ENCODE results near the gene BRIP1. TPM values are rescaled to one million over a fixed set of nuclear protein-coding genes. Genes with fewer than 3 reads are reported as not detected.

BRIP1 gene
- total RNA-seq, 1 experiment from 2014 or later, result 30.2 TPM

GRCh38 chr17:61839300-61839786, 24.0 kb downstream of the BRIP1 start:
- DNase-seq (ENCODE audit: low spot score), result no peak
- intact Hi-C loops (cut with micrococcal nuclease; ENCODE audit: unreplicated experiment), result loop anchor here (5.0 kb wide), 1 partner anchor 422 kb away; no protein-coding TSS in a partner anchor
- CTCF ChIA-PET, result no interaction called here
- POLR2A ChIA-PET (ENCODE audit: low non-redundant PET), result no interaction called here
- Histone ChIP-seq H3K4me3 (ENCODE audit: low read depth, low read length, poor library complexity, severe bottlenecking) (no peak overlapping the region), H3K9me3 (ENCODE audit: low read depth, low read length, poor library complexity, severe bottlenecking) (no peaks in the 10 kb centered on the region), H3K36me3 (ENCODE audit: insufficient read depth, low read length, poor library complexity, severe bottlenecking) (peaks cover 20% of the 10 kb centered on the region), H3K4me1 (ENCODE audit: insufficient read depth, low read length, poor library complexity, severe bottlenecking) (no peaks in the 10 kb centered on the region), H3K27ac (ENCODE audit: low read depth, low read length, poor library complexity, severe bottlenecking) (no peak overlapping the region), H3K27me3 (replicated peaks; ENCODE audit: insufficient read depth, low read depth, low read length, poor library complexity) (no peaks in the 10 kb centered on the region)
- no peak for TF ChIP-seq CTCF (conservative IDR thresholded peaks at IDR 0.05; ENCODE audit: low read depth, low read length)
- TF ChIP-seq EZH2 (IDR thresholded peaks at IDR 0.05; ENCODE audit: borderline replicate concordance, low read depth, low read length, poor library complexity, severe bottlenecking), result no peak
- no TSS peak for BruUV-seq (replicated peaks)

GRCh38 chr17:61837175-61838051, 25.9 kb downstream of the BRIP1 start:
- ChIA-PET POLR2A (ENCODE audit: low non-redundant PET) (interaction anchor here (0.7 kb wide), 1 partner anchor 10 kb away, joined by 3 read pairs; no protein-coding TSS in a partner anchor), CTCF (interaction anchor here (0.5 kb wide), 1 partner anchor 626 kb away, joined by 3 read pairs; no protein-coding TSS in a partner anchor)
- BruUV-seq (replicated peaks), result no TSS peak
- Histone ChIP-seq H3K36me3 (ENCODE audit: insufficient read depth, low read length, poor library complexity, severe bottlenecking) (peaks cover 15% of the 10 kb centered on the region), H3K9me3 (ENCODE audit: low read depth, low read length, poor library complexity, severe bottlenecking) (no peaks in the 10 kb centered on the region), H3K27ac (ENCODE audit: low read depth, low read length, poor library complexity, severe bottlenecking) (no peak overlapping the region), H3K27me3 (replicated peaks; ENCODE audit: insufficient read depth, low read depth, low read length, poor library complexity) (no peaks in the 10 kb centered on the region), H3K4me1 (ENCODE audit: insufficient read depth, low read length, poor library complexity, severe bottlenecking) (no peaks in the 10 kb centered on the region), H3K4me3 (ENCODE audit: low read depth, low read length, poor library complexity, severe bottlenecking) (no peak overlapping the region)
- intact Hi-C loops (cut with micrococcal nuclease; ENCODE audit: unreplicated experiment), result loop anchor here (1.0 to 5.0 kb wide), 2 partner anchors 201 to 420 kb away; no protein-coding TSS in a partner anchor
- peak; percentile 76 for DNase-seq (ENCODE audit: low spot score)
- TF ChIP-seq CTCF (conservative IDR thresholded peaks at IDR 0.05; ENCODE audit: low read depth, low read length) (peak; percentile 87), EZH2 (IDR thresholded peaks at IDR 0.05; ENCODE audit: borderline replicate concordance, low read depth, low read length, poor library complexity, severe bottlenecking) (no peak)

- TF ChIP-seq CTCF (conservative IDR thresholded peaks at IDR 0.05; ENCODE audit: low read depth, low read length), result no peak
- DNase-seq (ENCODE audit: low spot score), result no peak
- POLR2A ChIA-PET (ENCODE audit: low non-redundant PET), result interaction anchor here (0.7 kb wide), 1 partner anchor 9 kb away, joined by 3 read pairs; no protein-coding TSS in a partner anchor
- no peaks in the 10 kb centered on the region for H3K27me3 ChIP-seq (replicated peaks; ENCODE audit: insufficient read depth, low read depth, low read length, poor library complexity)
- H3K4me1 ChIP-seq (ENCODE audit: insufficient read depth, low read length, poor library complexity, severe bottlenecking), result no peaks in the 10 kb centered on the region
- intact Hi-C loops (cut with micrococcal nuclease; ENCODE audit: unreplicated experiment), result loop anchor here (1.0 to 5.0 kb wide), 2 partner anchors 200 to 419 kb away; no protein-coding TSS in a partner anchor
- CTCF ChIA-PET, result interaction anchor here (0.5 to 0.6 kb wide), 2 partner anchors 580 to 627 kb away, joined by 3 to 4 read pairs; no protein-coding TSS in a partner anchor
- no peak overlapping the region for H3K27ac ChIP-seq (ENCODE audit: low read depth, low read length, poor library complexity, severe bottlenecking)
- BruUV-seq (replicated peaks), result no TSS peak
- no peaks in the 10 kb centered on the region for H3K9me3 ChIP-seq (ENCODE audit: low read depth, low read length, poor library complexity, severe bottlenecking)
- no peak overlapping the region for H3K4me3 ChIP-seq (ENCODE audit: low read depth, low read length, poor library complexity, severe bottlenecking)
- H3K36me3 ChIP-seq (ENCODE audit: insufficient read depth, low read length, poor library complexity, severe bottlenecking), result peaks cover 13% of the 10 kb centered on the region
These were observed 26.8 kb downstream of the BRIP1 start for GRCh38 chr17:61836266-61837174.

All from A673 (cell line).